SHP77 treated with DMSO at 0.1 percent for 48 hours (cell line): ENCODE data around the gene CYTH2.

Source experiments
- DNase-seq: peaks from one replicate; lab custom pipeline; 2025; lab: John Stamatoyannopoulos, UW

Gene CYTH2

GRCh38 chr19:48496959-48497727 is 28.0 kb downstream of the CYTH2 start:
- no peak for DNase-seq

DNA sequence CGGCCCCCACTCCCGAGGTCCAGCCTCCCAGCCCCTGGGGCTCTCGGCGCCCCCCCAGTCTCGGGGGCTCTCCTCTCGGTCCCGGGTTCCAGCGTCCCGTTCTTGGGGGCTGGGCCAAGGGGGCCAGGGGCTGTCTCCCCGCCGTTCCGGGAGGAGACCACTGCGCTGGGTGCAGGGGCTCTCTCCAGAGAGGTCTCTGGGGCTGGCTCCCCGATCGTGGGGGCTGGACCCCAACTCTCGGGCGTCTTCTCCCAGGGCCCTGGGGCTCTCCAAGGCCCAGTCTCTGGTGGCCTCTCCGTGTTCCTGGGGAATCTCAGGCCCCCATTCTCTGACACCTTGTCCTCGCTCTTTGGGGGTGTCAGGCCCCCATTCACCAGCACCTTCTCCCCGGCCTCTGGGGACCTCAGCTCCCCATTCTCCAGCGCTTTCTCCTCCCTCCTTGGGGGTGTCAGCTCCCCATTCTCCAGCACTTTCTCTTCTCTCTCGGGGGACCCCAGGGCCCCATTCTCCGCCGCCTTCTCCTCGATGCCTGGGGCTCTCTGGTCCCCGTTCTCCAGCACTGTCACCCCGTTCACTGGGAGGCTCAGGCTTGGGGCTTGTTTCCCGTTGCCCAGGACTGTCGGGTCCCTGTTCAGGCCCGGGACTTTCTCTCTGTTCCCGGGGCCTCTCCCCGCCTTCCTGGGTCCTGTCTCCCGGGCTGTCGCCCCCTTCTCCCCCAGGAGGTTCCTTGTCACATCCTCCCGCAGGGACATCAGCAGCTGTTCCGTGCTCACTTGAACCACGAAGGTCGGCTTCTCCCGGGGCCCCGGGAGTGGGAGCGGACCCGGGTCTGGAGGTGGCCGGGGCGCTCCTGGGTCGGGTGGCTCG is 28.8 kb downstream of the CYTH2 start:
- no peak for DNase-seq

- DNase-seq = no peak
Observed at GRCh38 chr19:48498595-48499311, 29.6 kb downstream of the CYTH2 start.

- DNase-seq = no peak
Observed at GRCh38 chr19:48499316-48500090, 30.3 kb downstream of the CYTH2 start.

- no peak for DNase-seq
Observed at GRCh38 chr19:48500830-48501493, 31.8 kb downstream of the CYTH2 start.

GRCh38 chr19:48501494-48502349 is 32.6 kb downstream of the CYTH2 start:
- peak; percentile 69 for DNase-seq

DNA sequence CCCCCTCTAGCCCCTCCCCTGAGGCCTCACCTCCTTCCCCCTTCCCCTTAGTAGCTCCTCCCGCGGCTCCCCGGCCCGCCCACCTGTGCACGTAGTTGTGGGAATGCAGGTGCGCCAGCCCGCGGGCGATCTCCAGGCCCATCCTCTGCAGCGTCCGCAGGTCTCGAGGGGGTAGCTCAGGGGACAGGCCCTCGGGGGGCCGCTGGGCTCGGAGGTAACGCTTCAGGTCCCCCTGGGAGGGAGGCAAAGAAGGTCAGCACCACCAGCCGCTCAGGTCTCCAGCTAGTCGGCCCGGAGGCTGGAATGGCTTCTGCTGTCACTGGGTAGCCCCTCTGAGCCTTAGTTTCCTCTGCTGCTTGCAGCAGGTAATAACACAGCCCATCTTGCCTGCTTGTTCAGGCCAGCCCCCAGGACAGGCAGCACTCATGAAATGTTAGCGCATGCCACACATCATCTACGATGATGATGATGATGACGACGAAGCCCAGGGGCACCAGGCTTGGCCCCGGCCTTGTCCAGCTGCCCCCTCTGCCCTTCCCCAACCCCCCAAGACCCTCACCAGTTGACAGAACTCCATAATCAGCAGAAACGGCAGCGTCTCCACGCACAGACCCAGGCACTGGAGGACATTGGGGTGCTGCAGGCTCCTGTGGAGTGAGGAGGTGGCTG is 33.3 kb downstream of the CYTH2 start:
- DNase-seq = no peak

DNA sequence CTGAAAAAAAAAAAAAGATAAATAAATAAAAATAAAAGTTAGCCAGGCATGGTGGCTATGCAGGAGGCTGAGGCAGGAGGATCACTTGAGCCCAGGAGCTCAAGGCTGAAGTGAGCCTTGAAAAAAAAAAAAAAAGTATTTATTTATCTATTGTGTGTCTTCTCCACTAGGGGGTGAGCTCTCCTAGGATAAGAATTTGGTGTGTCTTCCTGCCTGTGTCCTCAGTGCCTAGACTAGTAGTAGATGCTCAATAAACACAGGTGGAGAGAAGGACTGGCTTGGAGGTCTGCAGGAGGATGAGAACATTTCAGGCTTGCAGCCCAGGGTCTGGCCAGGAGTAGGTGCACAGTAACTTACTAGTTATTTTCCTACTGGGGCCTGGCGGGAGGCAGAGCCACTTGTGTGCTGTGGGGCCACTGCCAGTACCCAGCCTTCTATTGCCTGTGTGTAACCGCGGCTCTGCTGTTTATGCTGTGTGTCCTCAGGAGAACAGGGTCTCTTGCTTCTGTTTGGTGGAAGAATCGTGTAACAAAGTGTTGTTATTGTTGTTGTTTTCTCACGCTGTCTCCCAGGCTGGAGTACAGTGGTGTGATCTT is 37.1 kb downstream of the CYTH2 start:
- peak; percentile 10 for DNase-seq

DNA sequence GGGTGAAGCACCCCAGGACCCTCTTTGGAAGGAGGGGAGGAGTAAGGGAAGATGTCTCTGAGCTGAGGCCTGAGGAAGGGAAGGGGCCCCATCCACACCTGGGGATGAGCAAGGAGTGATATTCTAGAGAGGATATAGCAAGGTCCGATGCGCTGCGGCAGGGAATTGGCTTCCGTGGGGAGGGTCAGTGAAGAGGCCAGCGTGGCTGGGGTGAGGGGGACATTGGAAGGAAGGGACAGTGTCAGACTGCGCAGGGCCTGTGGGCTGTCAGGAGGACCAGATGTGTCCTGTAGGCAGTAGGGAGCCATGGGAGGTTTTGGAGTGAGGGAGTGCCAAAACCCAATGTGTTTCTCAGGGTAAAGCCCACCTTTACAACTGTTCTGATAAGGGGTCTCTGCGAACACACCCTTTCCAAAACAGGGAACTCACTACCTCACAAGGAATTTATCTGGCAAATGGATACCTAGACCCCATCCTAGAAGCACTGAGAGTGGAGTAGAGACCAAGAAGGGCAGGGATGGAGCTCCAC is 38.8 kb downstream of the CYTH2 start:
- no peak for DNase-seq

DNA sequence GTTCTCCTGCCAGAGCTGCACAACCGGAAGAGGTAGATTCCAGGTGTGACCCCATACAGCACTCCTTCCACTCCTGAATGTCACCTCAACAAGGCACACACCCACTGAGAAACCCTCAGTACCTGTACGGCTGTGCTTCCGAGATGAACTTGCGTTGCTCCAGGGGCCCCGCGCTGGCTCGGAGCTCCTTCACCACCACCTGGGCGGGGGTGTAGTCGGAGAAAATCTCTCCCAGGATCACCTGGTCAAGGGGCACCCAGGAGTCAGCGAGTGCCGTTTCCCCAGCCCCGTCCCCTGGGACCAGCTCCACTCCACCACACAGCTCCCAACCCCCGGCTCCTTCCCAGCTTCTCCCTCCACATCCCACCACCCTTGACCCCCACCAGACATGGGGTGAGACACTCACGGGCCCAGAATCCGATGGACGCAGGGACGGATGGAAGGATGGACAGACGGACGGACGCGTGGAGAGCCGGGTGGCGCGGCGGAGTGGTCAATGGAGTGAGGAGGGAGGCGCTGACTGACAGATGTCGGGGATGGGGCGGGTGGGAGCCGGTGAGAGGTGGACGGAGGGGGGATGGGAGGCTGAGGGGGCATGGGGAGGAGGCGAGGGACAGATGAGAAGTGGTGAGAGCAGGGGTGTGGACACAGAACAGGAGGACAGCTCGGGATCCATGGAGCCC is 39.7 kb downstream of the CYTH2 start:
- no peak for DNase-seq

DNA sequence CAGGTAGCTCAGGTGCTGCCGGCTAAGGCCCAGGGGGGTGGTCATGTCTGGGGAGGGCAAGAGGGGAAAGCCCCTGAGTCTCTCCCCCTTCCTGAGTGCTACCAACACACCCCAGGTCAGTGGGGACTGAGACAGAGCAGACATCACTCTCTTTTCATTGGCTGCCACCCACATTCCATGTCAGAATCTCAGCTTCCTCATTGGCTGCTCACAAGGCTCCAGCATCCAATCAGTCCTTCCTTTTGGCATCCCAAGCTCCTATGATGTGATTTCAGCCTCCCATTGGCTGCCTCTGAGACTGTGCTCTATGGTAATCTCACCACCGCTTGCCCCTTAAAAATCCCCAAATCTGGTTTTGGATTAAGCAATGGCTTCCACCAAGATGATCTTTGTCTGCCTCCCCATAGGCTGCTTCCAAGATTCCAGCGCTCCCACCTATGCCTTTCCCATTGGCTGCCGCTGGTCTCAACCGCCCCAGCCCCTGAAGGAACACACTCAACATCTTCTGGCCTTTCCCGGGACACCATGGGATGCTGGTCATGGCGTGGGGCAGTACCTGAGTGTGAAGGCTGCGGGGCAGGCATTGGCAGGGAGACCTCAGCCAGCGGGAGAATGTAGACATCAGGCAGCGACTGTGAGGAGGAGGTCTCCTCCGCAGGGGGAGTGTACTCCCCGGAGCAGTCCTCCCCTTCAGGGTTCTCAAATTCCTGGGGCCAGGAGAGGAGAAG is 40.5 kb downstream of the CYTH2 start:
- no peak for DNase-seq

DNA sequence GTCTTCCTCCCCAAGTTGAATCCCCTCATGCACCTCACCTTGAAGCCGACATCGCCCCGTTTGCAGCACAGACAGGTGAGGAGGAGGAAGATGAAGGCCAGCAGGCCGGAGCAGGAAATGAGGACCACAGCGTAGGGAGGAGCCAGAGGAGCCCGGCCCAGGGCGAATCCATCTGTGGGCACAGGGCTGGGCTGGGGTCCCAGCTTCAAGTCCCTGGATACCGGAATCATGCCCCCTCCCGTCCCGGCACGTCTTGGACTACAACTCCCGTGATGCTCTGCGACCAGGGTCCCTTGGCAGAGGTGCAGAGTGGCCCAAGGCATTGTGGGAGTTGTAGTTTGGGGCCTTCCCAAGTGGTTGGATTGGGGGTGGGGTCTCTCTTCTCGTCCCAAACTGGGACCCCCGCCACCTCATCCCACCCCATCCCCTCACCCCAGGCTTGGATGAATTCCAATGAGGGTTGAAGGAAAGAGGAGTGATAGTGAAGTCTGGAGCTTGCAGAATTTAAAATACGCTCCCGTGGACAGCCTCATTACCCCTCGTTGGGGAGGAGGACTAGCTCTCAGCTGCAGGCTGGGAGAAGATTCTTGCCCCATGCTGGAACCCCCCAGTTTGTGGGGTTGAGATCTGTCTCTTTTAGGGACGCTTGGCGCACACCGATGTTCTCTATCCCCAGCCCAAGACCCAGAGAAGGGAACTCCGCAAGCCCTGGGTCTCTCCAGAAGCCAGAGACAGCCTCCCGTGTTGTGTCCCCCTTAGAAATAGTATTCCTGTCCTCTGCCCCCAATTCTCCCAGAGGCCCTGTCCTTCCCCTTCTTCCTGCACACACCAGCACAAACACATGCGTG is 41.5 kb downstream of the CYTH2 start:
- DNase-seq = no peak

DNA sequence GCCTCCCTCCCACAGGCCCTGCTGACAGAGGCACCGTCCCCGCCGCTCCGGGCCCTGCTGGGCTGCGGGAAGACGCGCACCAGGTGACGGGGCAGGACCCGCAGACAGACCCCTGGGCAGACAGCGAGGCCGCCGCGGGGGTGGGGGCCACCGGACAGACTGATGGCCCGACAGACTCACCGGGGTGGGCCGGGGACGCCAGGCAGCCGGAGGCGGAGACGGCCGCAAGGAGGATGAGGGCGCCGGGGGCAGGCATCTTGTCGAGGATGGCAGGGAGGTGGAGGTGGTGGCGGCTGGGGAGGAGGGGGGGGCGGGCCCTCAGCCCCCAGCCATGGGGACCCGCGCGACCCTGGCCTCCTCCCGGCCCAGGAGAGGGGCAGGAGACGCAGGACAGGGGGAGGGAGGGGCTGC is 42.2 kb downstream of the CYTH2 start:
- no peak for DNase-seq

- no peak for DNase-seq
Observed at GRCh38 chr19:48511800-48512503, 42.8 kb downstream of the CYTH2 start, which contains the start of gene LMTK3. Gene LMTK3, minus strand, starts transcription at chr19:48511835. Its CDS starts 259 bp downstream, at chr19:48511576.

DNA sequence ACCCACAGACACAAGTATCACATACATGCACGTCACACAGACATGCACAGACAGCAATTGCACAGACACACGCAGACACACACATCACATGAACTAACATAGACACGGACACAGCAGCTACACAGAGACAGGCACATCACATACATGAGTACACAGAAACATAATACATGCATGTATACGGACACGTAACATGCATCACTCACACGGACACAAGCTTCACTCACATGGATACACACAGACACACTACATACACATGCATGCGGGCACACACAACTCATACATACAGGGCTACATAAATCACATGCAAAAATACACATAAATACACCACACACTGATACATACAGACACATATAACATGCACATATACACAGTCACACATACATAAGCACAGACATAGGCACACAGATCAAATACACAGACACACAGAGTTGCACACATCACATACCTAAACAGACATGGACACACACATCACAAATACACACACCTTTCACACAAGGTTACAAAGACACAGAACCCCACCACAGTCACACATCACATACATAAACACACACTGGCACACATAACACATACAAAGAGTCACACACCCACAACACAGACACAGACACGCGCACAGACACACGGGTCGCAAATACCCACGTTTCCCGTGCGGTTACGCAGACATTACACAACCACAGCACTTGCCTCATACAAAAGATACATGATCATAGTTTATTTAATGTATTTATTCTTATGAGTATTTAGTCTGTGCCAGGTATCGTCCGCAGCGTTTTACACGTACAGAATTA is 43.5 kb downstream of the CYTH2 start:
- no peak for DNase-seq
